ENCODE measurements around the gene ADCY3.

The ADCY3 gene

DNA sequence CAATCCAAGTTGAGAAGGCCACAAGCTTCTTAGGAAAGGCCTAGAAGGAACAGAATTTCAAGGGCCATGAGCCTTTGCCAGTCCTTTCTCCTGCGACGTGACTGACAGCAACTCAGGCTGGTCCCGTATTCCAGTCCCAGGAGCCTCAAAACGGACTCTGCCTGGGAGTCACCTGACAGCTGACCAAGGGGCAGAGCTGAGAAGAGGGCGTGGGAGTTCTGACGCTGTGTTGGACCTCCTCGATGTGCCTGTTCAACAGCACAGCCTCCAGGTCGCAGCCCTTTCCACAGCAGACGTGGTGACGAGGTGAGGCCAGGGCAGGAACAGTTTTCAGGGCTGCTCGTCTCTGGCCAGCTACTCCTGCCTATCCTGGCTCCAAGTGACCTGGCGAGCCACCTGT lies 89.3 kb downstream of the ADCY3 start:
- peak; percentile 9 for DNase-seq (ENCODE audit: low spot score)

DNA sequence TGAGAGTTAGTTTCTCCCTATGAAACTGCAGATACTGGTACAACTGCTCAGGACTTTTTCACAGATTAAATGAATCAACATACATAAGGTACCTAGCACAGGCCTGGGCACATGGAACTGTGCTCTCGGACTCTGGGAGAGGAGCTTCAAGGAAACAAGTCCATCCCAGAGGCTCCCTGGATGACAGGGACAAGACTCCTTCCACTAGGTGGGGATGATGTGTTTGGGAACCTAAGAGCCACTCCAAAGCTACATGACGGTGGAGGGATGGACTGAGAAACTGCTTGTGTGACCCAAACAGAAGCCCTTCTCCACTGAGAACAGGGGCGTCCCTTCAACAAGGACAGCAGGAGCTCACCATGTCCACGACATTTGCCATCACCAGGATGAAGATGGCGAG lies 89.7 kb downstream of the ADCY3 start:
- DNase-seq (ENCODE audit: low spot score), result peak; percentile 28

DNA sequence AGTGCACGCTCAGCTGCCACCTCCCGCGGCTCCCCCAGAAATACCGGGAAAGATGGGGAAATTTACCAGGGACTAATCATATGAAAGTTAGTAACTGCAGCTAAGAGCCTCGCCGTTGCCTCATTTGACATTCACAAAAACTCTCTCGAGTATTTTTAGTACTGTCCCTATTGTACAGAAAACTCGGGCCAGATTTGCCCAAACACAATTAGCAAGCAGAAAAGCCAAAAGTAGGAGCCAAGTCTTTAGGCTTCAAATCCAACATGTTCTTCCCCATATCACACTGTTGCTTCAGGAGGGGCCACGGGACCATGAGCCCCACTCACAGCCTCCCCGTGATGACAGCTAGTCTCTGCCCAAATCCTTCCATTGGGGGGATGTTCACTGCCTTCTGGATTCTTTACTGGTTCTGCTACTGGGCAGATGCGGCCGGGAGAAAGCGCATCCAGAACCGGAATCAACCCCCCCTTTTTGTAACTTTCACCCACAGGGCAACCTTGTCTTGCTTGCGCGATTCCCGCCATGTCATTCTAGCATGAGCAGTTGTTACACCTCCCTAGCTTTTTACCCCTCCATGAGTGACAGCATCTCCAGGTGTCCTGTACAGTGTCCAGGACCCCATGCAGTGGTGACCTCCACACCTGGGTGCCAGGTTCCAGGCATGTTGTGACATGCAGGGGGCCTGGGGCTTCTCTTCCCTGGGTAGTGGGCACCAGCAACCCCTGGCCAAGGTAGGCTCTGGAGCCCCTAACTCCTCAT lies 91.6 kb downstream of the ADCY3 start:
- DNase-seq (ENCODE audit: low spot score), result peak; percentile 5

DNA sequence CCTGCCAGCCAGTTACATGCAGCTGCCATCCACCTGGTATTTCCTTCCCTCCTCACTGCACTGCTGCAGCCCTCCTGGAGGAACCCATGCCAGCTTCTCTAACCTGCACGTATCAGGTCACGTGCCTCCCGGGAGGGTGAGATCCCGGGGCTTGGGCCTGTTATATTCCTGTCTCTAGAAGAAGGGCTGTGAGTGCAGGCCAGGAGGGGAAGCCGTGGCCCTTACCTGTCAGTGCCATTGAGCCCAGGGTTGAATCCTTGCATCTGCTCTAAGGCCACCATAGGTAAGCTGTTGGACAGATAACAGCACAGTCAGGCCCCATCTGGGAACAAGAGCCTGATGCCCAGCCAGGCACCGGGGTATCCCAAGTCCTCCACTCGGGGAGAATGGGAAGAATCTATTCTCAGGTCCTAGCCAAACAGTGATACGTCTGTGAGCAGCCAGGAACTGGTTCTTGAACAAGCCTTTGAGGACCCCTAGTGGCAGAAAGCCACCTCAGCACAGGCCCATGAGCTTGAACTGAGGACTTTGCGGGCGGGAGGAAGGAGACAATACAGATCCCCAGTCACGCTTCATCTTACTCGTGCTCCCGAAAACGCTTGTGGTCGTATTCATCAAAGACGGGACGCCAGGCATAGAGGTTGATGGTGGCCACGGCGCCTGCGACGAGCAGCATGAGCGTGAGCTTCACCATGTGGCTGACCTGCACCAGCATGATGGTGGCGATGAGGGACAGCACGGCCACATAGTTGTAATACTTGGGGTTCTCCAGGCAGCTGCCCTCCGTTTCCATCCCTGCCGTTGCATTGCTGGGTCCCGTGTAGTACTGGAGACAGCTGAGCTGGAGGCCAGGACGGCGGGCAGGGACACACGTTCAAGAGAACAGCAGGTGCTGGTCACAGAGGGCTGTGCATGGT lies 92.5 kb downstream of the ADCY3 start:
- peak; percentile 89 for DNase-seq (ENCODE audit: low spot score)

DNA sequence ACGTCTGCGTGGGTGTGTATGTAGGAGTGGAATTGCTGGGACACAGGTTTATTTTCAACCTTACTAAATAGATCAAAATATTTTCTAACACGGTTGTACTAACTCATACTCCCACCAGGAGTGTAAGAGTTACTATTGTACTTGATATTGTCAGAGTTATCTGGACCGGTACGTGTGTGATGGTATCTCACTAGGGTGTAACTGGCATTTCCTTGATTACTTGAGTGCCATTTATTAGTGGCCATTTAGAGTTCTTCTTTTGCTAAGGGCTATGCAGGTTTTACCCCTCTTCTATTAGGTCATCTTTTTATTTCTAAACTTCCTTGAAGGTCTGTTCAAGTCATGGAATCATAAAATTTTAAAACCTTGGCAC lies 93.3 kb downstream of the ADCY3 start:
- no peak for DNase-seq (ENCODE audit: low spot score)

DNA sequence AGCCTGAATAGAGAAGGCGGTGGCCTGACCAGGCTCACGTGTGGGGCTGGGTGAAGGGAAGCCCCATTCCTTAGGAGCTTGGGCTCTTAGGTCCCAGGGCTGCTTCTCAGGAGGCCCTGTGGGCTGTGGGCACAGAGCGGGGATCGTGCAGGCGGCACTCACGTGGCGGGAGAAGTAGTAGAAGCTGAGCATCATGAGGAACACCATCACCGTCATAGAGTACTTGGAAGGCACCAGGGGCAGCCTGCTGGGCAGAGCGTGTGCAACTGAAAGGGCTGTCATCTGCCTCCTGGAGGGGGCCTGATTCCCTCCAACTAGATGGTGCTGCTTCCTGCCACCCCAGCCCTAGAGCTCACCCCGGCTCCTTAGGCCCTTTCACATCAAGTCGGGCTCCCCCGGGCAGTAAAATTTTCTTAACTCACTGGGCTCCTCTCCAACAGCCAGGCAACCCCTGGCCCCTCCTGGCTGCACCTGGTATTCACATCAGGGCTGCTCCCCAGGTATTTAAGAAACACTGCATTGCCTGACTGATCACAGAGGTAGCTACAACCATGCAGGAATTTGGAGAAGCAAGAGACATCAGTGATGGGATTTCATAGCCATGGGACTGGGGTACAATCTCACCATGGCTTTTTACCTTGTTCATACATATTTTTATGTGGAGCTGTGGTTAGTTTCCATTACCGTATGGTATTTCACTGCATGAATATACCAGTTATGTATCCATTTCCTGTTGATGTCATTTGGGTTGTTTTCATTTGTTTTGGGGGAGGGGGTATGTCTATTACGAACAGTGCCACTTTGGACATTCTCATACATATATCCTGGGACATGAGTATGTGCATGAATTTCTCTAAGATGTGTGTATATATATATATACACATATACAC lies 93.9 kb downstream of the ADCY3 start:
- peak; percentile 29 for DNase-seq (ENCODE audit: low spot score)

DNA sequence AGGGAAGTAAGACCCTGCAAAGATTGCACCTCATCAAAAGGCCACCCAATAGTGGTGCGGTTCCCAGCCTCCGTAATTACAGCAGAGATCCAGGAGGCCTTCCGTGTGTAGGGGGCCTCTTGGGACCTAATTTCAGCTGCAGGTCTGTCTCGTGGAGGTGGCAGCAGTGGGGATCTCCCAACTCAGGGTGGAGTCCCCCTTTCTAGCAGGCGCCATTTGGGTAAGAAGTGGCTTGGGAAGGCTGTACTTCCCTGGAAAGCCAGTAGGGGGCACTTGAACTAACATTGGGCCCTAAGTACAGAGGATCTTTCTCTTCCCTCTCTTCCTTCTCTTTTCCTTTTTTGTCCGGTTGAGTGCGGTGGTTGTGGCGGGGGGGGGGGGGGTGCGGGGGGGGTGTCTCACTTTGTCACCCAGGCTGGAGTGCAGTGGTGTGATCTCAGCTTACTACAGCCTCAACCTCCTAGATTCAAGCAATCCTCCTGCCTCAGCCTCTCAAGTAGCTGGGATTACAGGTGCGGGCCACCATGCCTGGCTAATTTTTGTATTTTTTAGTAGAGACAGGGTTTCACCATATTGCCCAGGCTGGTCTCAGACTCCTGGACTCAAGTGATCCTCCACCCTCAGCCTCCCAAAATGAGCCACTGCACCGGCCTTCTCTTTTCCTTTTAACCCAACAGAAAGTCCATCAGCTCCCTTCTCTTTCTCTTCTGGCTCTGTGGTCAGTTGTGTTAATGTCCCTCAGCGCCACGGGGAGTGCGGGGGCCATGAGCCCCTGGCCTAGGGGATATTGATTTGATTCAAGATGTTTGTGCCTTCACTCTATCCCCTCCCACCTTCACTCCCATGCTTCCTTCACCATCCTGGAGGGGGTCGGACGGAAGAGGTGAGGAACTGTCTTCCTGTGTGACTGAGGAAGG lies 94.8 kb downstream of the ADCY3 start:
- DNase-seq (ENCODE audit: low spot score), result peak; percentile 26

DNA sequence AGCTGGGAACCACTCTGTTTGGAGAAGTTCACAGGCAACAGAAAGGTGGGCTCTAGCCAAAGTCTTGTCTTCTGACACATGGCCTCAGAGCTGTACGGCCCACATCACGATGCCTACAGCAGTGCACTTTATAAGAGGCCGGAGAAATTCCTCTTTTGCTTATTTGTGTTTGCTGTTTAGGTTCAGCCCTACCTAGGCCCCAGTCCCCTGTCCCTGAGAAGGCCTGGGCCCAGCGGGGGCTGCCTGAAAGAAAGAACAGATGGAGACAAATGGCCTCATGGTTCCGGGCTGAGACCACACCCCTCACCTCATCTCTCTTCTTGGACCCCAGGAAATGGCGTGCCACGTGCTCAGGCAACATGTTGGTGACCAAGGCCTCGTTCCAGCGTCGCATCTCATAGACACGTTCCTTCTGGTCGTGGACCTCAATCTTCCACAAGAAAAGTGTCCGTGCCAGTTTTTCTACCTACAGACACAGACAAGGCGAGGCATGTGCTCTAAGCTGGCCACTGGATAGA lies 95.9 kb downstream of the ADCY3 start:
- no peak for DNase-seq (ENCODE audit: low spot score)

DNA sequence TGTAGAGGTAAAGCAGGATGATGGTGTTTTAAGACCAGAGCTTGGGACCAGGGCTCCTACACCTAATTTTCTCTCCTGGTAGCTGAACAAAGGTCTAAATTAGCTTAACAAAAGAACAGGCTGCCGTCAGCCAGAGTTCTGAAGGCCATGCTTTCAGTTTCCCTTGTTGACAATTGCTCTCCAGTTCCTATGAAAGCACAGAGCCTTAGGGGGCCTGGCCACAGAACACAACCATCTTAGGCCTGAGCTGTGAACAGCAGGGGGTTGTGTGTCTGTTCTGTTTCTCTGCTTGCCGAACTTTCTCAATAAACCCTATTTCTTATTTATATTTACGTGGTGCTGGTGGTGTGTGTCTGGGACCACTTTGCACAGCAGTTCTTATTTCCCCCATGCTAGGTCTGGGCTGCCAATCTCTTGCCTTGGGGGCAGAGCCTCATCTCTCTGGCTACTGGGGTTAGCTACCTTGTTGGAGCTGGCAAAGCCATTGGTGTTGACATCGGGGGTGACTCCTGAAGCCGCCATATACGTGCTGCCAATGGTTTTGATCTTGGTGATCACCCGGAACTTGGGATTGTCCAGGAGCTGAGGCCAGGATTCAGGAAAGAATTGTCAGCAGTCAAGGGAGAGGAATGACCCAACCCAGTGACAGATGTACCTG lies 97.9 kb downstream of the ADCY3 start:
- DNase-seq (ENCODE audit: low spot score), result peak; percentile 74

DNA sequence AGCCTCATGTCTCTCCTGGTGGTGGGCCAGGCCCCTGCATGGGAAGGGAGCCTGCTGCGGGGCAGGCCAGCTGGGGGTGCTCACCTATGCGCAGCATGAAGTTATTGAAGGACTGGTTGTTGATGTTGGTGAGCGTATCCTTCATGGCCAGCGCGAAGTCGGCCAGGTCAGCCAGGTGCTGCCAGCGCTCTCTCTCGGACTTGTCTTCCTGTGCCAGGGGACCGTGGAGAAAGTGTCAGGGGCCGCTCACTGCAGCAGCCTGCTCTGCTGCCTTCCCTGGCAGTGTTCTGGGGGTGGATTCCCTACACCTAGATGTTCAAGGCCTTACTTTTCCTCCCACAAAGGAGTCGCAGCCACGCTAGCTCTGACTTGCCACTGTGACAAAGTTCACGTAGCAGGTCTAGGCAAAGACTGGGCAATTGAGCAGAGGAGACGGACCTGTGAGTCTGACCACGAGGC lies 98.6 kb downstream of the ADCY3 start:
- DNase-seq (ENCODE audit: low spot score), result peak; percentile 18

DNA sequence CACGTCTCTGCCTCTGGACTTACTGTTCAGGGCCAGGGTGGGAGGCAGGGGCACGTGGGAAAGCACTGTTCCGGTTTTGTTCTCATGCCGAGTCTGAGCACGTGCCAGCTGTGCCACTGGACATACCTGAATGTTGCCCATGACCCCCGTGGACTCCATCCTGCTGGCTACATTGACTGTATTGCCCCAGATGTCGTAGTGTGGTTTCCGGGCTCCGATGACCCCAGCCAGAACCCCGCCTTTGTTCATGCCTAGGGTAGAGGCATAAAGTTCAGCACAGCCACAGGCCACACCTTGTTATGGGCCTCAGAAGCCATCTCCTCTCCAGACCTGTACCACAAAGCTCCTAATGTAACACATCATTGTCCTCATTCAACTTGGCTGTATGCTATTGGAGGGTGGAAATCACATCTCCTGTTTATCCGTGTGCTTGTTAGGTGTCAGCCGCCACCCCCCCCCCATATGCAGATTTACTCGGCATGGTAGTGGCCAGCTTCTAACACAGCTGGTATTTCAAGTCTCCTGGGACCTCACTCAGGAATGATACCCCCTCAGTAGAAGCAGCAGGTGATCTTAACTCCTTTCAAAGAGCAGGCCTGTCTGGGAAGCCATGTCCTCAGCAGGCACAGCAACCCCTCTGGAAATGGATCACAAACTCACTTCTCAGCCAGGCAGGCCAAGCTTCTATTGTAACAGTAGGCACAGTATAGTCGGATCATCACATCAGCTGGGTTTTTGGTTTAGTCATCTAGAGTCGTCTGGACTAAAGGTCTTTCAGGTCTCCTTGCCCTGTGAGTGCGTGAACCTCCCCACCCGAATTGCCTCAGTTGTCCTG lies 99.2 kb downstream of the ADCY3 start:
- peak; percentile 20 for DNase-seq (ENCODE audit: low spot score)

DNA sequence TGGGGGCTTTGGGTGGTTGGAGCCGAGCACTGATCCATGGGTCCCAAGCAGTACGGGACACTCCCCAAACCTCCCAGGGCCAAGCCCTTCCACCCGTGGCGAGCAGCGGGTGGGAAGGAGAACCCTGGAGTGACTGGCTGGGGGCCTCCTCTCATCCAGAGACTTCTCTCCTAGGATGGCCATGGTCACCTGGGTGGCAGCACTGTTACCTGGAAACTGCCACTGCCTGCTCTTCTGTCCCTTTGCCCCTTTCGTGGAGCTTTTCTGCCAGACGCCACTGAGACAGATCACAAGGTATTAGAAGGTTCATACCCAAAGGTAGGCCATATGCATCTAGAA lies 99.9 kb downstream of the ADCY3 start:
- no peak for DNase-seq (ENCODE audit: low spot score)

DNA sequence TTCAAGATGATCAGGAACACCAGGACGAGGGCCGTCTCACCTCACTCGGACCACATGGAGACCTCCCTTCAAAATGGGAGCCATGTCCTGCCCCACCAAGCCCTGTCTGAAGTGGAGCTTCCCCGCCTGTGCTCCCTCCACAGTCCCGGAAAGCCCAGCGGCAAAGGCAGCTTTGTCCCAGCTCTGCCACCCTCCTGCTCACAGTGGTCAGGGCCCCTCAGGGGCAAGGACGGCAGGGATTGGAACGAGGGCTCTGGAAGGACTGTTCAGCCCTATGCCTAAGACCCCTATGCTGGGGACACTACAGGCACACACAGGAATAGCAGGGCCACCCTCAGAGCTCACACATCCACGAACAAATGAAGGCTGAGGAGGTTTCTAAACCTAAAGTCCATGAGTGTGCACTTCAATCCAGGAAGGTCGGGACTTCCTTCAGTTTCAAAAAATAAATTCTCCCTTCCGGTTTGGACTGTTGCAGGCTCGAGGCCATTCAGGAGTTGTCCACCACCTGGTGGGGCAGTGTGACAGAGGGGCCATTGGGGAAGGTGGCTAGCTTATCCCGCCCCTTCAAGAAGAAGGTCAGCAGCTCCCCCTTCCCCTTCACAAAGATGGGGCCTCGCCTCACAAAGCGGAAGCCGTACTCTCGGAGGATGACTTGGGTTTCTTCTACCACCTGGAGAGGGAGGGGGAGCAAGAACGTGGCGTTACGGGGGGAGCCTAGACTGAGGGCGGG lies 100.4 kb downstream of the ADCY3 start:
- DNase-seq (ENCODE audit: low spot score), result peak; percentile 4

DNA sequence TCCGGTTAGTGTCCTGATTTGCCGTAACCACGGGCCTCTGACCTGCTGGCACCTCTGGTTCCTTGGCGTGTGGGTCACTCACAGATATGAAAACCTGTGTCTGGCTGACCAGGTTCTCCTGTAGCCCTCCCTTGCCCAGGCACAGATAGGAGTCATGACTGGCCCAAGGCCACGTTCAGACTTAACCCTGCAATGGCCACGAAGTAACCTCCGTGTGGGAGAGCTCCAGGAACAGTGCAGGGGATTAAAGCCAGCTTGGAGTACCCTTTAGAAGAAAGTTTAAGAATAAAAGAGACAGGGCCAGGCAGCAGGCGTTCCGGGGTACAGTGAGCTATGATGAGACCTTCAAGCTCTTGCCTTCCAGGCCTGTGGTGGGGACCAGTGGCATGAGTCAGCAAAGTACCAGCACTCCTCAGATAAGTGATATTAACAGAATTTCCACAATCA lies 101.3 kb downstream of the ADCY3 start:
- no peak for DNase-seq (ENCODE audit: low spot score)

DNA sequence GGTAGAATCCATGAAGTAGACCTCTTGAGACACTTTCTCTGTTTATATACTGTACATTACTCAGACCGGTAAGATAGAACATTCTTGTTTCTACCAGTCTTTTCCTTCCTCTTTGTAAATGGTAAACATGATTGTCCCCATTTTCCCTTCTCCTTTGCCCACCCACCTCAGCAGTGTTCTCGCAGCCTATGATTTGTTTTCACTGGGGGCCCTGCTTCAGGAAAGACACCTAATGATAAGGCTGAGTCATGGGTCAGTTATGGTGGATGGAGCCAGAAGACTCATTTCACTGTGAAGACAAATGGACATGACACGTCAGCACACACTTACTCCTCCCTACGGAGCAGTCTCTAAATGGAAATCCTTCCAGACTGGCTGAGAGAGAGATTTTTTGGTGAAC lies 103.2 kb downstream of the ADCY3 start:
- DNase-seq (ENCODE audit: low spot score), result no peak

DNA sequence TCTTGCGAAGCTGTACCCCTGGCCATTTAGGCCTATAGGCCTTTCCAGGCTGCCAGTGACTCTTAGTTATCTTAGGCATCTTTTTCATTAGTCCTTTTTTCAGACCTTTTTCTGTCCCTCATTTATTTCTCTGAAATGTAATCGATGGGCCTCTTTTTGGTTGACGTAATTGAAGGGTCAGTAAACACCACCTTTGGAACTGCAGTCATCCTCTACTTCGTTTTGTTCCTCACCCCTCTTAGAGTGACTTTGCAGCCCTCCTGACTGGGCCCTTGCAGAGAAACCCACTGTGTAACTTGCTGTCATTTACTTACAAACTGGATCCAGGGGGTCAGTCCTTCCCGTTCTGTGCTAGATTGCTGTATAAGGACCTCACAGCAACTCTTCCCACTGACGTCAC lies 103.6 kb downstream of the ADCY3 start:
- DNase-seq (ENCODE audit: low spot score), result no peak

DNA sequence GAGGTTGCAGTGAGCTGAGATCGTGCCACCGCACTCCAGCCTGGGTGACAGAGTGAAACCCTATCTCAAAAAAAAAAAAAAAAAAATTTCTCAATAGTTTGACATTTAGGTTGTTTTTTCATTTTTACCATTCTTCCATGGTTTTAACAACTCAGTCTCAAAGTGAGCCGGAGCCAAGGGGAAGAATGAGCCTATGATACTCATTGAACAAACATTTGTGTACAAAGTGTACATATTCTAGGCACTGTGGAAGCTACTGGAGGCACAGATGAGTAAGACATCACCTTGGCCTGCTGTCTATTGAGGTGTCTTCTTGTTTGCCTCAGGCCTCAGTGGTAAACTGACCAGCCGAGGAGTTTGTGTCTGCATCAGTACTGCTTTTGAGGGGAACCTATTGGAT lies 104.9 kb downstream of the ADCY3 start:
- no peak for DNase-seq (ENCODE audit: low spot score)

DNA sequence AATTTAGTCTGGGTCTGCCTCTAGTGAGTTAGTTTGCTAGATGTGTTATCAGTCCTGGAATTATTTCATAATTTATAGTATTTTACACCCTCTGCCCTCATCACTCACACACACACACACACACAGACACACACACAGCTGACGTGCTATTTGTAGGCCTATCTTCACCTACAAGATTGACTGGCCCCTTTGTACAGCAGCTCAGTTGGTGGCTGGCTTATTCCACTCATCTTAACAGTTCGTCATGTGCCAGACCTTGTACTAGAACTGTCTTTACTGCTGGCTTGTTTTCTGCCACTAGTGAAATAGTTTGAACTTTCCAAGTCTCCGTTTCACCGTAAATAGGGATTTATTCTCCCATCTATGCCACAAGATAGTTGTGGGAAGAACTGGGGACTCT lies 105.5 kb downstream of the ADCY3 start:
- DNase-seq (ENCODE audit: low spot score), result no peak

DNA sequence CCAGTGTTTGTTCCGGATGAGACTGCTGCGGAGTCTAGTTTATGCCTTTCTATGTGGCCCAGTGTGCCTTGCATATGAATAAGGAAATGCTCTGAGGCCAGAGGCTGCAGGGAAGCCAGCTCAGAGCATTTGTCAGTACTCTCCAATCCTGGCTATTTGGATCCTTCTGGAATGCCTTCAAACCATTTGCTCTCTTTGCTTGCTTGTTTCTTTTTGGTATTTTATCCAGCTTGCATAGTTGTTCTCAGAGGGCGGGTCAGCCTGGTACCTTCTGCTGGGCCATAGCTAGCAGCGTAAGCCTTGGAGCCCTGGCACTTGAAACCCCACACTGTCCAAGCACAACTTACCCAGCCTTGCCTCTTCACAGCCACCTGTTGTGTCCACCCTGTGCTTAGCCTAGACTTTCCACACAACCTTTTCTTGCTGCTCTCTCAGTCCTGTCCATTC lies 106.3 kb downstream of the ADCY3 start:
- no peak for DNase-seq (ENCODE audit: low spot score)
